ENCODE data around the gene KCTD1.

The KCTD1 gene

GRCh38 chr18:26421503-26421902, 126.8 kb downstream of the KCTD1 start:
- Histone ChIP-seq H3K4me1 (ENCODE audit: control insufficient read depth, insufficient read depth, low read length) (no peaks in the 10 kb centered on the region), H3K36me3 (ENCODE audit: control insufficient read depth, insufficient read depth, low read length) (no peaks in the 10 kb centered on the region), H3K9me3 (ENCODE audit: control insufficient read depth, low read length) (no peaks in the 10 kb centered on the region), H3K4me3 (ENCODE audit: low read length) (no peak overlapping the region), H3K9ac (ENCODE audit: low read length) (no peak overlapping the region), H3K27me3 (ENCODE audit: control insufficient read depth, insufficient read depth, low read length) (no peaks in the 10 kb centered on the region)

- no peak overlapping the region for H3K4me3 ChIP-seq (ENCODE audit: low read length)
Observed at GRCh38 chr18:26419746-26420145, 128.6 kb downstream of the KCTD1 start.

GRCh38 chr18:26418225-26418624, 130.1 kb downstream of the KCTD1 start:
- Histone ChIP-seq H3K9ac (ENCODE audit: low read length) (no peak overlapping the region), H3K4me1 (ENCODE audit: control insufficient read depth, insufficient read depth, low read length) (no peaks in the 10 kb centered on the region), H3K36me3 (ENCODE audit: control insufficient read depth, insufficient read depth, low read length) (no peaks in the 10 kb centered on the region), H3K27me3 (ENCODE audit: control insufficient read depth, insufficient read depth, low read length) (no peaks in the 10 kb centered on the region), H3K9me3 (ENCODE audit: control insufficient read depth, low read length) (no peaks in the 10 kb centered on the region), H3K4me3 (ENCODE audit: low read length) (no peak overlapping the region)

More at GRCh38 chr18:26419746-26420145, 128.6 kb downstream of the KCTD1 start:
- Histone ChIP-seq H3K9me3 (ENCODE audit: control insufficient read depth, low read length) (no peaks in the 10 kb centered on the region), H3K4me1 (ENCODE audit: control insufficient read depth, insufficient read depth, low read length) (no peaks in the 10 kb centered on the region), H3K36me3 (ENCODE audit: control insufficient read depth, insufficient read depth, low read length) (no peaks in the 10 kb centered on the region), H3K9ac (ENCODE audit: low read length) (no peak overlapping the region), H3K27me3 (ENCODE audit: control insufficient read depth, insufficient read depth, low read length) (no peaks in the 10 kb centered on the region)

GRCh38 chr18:26417190-26417589, 131.2 kb downstream of the KCTD1 start:
- no peaks in the 10 kb centered on the region for H3K9me3 ChIP-seq (ENCODE audit: control insufficient read depth, low read length)
- no peak overlapping the region for H3K4me3 ChIP-seq (ENCODE audit: low read length)

GRCh38 chr18:26416652-26417150, 131.7 kb downstream of the KCTD1 start:
- no peak overlapping the region for H3K9ac ChIP-seq (ENCODE audit: low read length)
- no peaks in the 10 kb centered on the region for H3K36me3 ChIP-seq (ENCODE audit: control insufficient read depth, insufficient read depth, low read length)
- no peak overlapping the region for H3K4me3 ChIP-seq (ENCODE audit: low read length)
- no peaks in the 10 kb centered on the region for H3K27me3 ChIP-seq (ENCODE audit: control insufficient read depth, insufficient read depth, low read length)
- no peaks in the 10 kb centered on the region for H3K4me1 ChIP-seq (ENCODE audit: control insufficient read depth, insufficient read depth, low read length)
- no peaks in the 10 kb centered on the region for H3K9me3 ChIP-seq (ENCODE audit: control insufficient read depth, low read length)

More at GRCh38 chr18:26417190-26417589, 131.2 kb downstream of the KCTD1 start:
- Histone ChIP-seq H3K4me1 (ENCODE audit: control insufficient read depth, insufficient read depth, low read length) (no peaks in the 10 kb centered on the region), H3K9ac (ENCODE audit: low read length) (no peak overlapping the region), H3K27me3 (ENCODE audit: control insufficient read depth, insufficient read depth, low read length) (no peaks in the 10 kb centered on the region), H3K36me3 (ENCODE audit: control insufficient read depth, insufficient read depth, low read length) (no peaks in the 10 kb centered on the region)

GRCh38 chr18:26415631-26416030, 132.7 kb downstream of the KCTD1 start:
- Histone ChIP-seq H3K9me3 (ENCODE audit: control insufficient read depth, low read length) (no peaks in the 10 kb centered on the region), H3K4me1 (ENCODE audit: control insufficient read depth, insufficient read depth, low read length) (no peaks in the 10 kb centered on the region), H3K27me3 (ENCODE audit: control insufficient read depth, insufficient read depth, low read length) (no peaks in the 10 kb centered on the region), H3K9ac (ENCODE audit: low read length) (no peak overlapping the region), H3K36me3 (ENCODE audit: control insufficient read depth, insufficient read depth, low read length) (no peaks in the 10 kb centered on the region), H3K4me3 (ENCODE audit: low read length) (no peak overlapping the region)

GRCh38 chr18:26414901-26415440, 133.4 kb downstream of the KCTD1 start:
- no peaks in the 10 kb centered on the region for H3K27me3 ChIP-seq (ENCODE audit: control insufficient read depth, insufficient read depth, low read length)

GRCh38 chr18:26409091-26409490, 139.3 kb downstream of the KCTD1 start:
- Histone ChIP-seq H3K36me3 (ENCODE audit: control insufficient read depth, insufficient read depth, low read length) (no peaks in the 10 kb centered on the region), H3K27me3 (ENCODE audit: control insufficient read depth, insufficient read depth, low read length) (no peaks in the 10 kb centered on the region), H3K9ac (ENCODE audit: low read length) (no peak overlapping the region), H3K4me1 (ENCODE audit: control insufficient read depth, insufficient read depth, low read length) (no peaks in the 10 kb centered on the region), H3K9me3 (ENCODE audit: control insufficient read depth, low read length) (no peaks in the 10 kb centered on the region), H3K4me3 (ENCODE audit: low read length) (no peak overlapping the region)

More at GRCh38 chr18:26414901-26415440, 133.4 kb downstream of the KCTD1 start:
- Histone ChIP-seq H3K36me3 (ENCODE audit: control insufficient read depth, insufficient read depth, low read length) (no peaks in the 10 kb centered on the region), H3K4me1 (ENCODE audit: control insufficient read depth, insufficient read depth, low read length) (no peaks in the 10 kb centered on the region), H3K9ac (ENCODE audit: low read length) (no peak overlapping the region), H3K4me3 (ENCODE audit: low read length) (no peak overlapping the region), H3K9me3 (ENCODE audit: control insufficient read depth, low read length) (no peaks in the 10 kb centered on the region)

- no peak overlapping the region for H3K9ac ChIP-seq (ENCODE audit: low read length)
- no peak overlapping the region for H3K4me3 ChIP-seq (ENCODE audit: low read length)
- no peaks in the 10 kb centered on the region for H3K4me1 ChIP-seq (ENCODE audit: control insufficient read depth, insufficient read depth, low read length)
- no peaks in the 10 kb centered on the region for H3K36me3 ChIP-seq (ENCODE audit: control insufficient read depth, insufficient read depth, low read length)
- no peaks in the 10 kb centered on the region for H3K9me3 ChIP-seq (ENCODE audit: control insufficient read depth, low read length)
- H3K27me3 ChIP-seq (ENCODE audit: control insufficient read depth, insufficient read depth, low read length), result no peaks in the 10 kb centered on the region
Observed at GRCh38 chr18:26407736-26408601, 140.4 kb downstream of the KCTD1 start.

GRCh38 chr18:26406854-26407517, 141.4 kb downstream of the KCTD1 start:
- H3K36me3 ChIP-seq (ENCODE audit: control insufficient read depth, insufficient read depth, low read length), result no peaks in the 10 kb centered on the region
- no peak overlapping the region for H3K9ac ChIP-seq (ENCODE audit: low read length)
- H3K9me3 ChIP-seq (ENCODE audit: control insufficient read depth, low read length), result no peaks in the 10 kb centered on the region
- no peaks in the 10 kb centered on the region for H3K4me1 ChIP-seq (ENCODE audit: control insufficient read depth, insufficient read depth, low read length)
- no peak overlapping the region for H3K4me3 ChIP-seq (ENCODE audit: low read length)
- H3K27me3 ChIP-seq (ENCODE audit: control insufficient read depth, insufficient read depth, low read length), result no peaks in the 10 kb centered on the region

GRCh38 chr18:26406324-26406723, 142.0 kb downstream of the KCTD1 start:
- Histone ChIP-seq H3K36me3 (ENCODE audit: control insufficient read depth, insufficient read depth, low read length) (no peaks in the 10 kb centered on the region), H3K4me1 (ENCODE audit: control insufficient read depth, insufficient read depth, low read length) (no peaks in the 10 kb centered on the region), H3K27me3 (ENCODE audit: control insufficient read depth, insufficient read depth, low read length) (no peaks in the 10 kb centered on the region), H3K4me3 (ENCODE audit: low read length) (no peak overlapping the region), H3K9me3 (ENCODE audit: control insufficient read depth, low read length) (no peaks in the 10 kb centered on the region), H3K9ac (ENCODE audit: low read length) (no peak overlapping the region)

Measured in mucosa of stomach (tissue), 1 donor.